ENCODE data around the gene HSPA1B. TPM values are rescaled to one million over a fixed set of nuclear protein-coding genes. Genes with fewer than 3 reads are reported as not detected.
A peak's percentile ranks its signal among the peaks of the same experiment; 100 is the strongest.
"Not testable (repeated sequence)": the region's sequence is repeated elsewhere in the genome, so short reads cannot be mapped to it uniquely, and the experiment has no call there.

Gene HSPA1B
- total RNA-seq, 1 donor from 2014 or later: 58.4 TPM

DNA sequence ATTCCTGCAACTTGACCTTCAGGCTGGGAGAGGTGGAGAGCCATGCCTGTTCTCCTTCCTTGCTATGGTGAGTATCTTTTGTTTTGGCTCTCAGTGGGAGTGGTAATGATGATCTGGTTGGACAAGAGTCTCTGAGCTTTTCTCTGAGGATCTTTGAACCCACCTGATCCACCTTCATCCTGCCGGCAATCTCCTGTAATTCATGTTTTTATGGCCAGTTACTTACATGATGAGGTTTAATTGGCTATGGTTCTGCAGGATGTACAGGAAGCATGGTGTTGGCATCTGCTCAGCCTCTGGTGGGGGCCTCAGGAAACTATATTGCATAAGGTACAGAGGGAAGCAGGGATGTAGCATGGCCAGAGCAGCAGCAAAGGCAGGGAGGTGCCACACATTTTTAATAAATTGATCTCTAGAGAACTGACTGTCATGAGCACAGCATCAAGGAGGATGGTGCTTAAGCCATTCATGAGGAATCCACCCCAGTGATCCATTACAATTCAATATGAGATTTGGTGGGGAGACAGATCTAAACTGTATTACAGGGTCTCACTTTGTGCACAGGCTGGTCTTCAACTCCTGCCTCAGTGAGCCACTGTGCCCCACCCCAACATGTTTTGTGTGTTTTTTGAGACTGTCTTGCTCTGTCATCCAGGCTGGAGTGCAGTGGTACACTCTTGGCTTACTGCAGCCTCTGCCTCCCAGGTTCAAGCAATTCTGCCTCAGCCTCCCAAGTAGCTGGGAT is 10.0 kb downstream of the HSPA1B start:
- TF ChIP-seq, protein P1, sequence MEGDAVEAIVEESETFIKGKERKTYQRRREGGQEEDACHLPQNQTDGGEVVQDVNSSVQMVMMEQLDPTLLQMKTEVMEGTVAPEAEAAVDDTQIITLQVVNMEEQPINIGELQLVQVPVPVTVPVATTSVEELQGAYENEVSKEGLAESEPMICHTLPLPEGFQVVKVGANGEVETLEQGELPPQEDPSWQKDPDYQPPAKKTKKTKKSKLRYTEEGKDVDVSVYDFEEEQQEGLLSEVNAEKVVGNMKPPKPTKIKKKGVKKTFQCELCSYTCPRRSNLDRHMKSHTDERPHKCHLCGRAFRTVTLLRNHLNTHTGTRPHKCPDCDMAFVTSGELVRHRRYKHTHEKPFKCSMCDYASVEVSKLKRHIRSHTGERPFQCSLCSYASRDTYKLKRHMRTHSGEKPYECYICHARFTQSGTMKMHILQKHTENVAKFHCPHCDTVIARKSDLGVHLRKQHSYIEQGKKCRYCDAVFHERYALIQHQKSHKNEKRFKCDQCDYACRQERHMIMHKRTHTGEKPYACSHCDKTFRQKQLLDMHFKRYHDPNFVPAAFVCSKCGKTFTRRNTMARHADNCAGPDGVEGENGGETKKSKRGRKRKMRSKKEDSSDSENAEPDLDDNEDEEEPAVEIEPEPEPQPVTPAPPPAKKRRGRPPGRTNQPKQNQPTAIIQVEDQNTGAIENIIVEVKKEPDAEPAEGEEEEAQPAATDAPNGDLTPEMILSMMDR (conservative IDR thresholded peaks at IDR 0.05; ENCODE audit: low read depth, low read length): no peak
- DNase-seq (ENCODE audit: low read depth): no peak
- H3K4me3 ChIP-seq (ENCODE audit: low read depth, low read length): peak overlapping the region; percentile 88

DNA sequence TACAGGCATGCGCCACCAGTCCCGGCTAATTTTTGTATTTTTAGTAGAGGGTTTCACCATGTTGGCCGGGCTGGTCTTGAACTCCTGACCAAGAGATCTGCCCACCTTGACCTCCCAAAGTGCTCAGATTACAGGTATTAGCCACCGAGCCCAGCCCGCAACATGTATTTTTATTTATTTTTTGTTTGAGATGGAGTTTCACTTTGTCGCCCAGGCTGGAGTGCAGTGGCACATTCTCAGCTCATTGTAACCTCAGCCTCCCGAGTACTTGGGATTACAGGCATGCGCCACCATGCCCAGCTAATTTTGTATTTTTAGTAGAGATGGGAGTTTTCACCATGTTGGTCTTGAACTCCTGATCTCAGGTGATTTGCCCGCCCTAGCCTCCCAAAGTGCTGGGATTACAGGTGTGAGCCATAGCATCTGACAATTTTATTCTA is 10.6 kb downstream of the HSPA1B start:
- DNase-seq (ENCODE audit: low read depth): not testable (repeated sequence)
- H3K4me3 ChIP-seq (ENCODE audit: low read depth, low read length): peak overlapping the region; percentile 88

DNA sequence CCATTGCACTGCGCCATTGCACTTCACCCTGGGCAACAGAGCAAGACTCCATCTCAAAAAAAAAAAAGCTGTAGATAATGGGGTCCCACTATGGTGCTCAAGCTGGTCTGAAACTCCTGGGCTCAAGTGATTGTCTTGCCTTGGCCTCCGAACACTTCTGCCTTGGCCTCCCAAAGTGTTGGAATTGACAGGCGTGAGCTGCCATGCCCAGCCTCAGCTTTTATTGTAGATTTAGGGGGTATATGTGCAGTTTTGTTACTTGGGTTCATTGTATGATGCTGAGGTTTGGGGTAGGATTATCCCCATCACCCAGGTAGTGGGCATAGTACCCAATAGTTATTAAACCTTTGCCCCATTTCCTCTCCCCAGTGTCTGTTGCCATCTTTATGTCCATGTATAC is 11.4 kb downstream of the HSPA1B start:
- TF ChIP-seq, protein P1 (conservative IDR thresholded peaks at IDR 0.05; ENCODE audit: low read depth, low read length): no peak
- no peak for DNase-seq (ENCODE audit: low read depth)
- peak overlapping the region; percentile 88 for H3K4me3 ChIP-seq (ENCODE audit: low read depth, low read length)

DNA sequence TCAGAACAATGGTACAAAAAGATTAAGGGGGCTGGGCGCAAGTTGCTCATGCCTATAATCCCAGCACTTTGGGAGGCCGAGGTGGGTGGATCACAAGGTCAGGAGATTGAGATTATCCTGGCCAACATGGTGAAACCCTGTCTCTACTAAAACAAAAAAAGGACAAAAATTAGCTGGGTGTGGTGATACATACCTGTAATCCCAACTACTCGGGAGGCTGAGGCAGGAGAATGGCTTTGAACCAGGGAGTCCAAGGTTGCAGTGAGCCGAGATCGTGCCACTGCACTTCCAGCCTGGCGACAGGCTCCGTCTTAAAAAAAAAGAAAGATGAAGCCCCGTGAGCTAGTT is 12.2 kb downstream of the HSPA1B start:
- DNase-seq (ENCODE audit: low read depth); H3K4me3 ChIP-seq (ENCODE audit: low read depth, low read length): not testable (repeated sequence)

DNA sequence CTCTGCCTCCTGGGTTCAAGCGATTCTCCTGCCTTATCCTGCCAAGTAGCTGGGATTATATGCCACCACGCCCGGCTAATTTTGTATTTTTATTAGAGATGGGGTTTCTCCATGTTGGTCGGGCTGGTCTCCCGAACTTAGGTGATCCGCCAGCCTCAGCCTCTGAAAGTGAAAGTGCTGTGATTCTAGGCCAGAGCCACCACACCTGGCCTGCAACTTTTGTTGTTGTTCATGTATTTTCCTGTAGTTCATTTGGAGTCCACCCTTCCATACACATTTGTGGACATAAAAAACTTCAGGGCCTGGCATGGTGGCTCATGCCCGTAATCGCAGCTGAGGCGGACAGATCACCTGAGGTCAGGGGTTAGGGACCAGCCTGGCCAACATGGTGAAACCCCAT is 14.5 kb downstream of the HSPA1B start:
- no peak overlapping the region for H3K4me3 ChIP-seq (ENCODE audit: low read depth, low read length)
- no peak for DNase-seq (ENCODE audit: low read depth)
- TF ChIP-seq, protein P1 (conservative IDR thresholded peaks at IDR 0.05; ENCODE audit: low read depth, low read length): no peak

DNA sequence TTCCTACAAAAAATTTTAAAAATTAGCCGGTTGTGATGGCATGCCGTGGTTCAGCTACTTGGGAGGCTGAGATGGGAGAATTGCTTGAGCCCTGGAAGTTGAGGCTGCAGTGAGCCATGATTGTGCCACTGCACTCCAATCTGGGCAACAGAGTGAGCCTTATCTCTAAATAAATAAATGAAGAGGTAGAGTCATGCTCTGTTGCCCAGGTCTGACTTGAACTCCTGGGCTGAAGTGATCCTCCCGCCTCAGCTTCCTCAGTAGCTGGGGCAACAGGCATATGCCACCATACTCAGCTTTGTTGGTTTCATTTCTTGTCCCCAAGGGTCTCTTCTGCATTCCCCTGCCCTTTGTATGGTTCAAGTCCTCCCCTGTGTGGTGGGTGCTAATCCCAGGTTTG is 17.0 kb downstream of the HSPA1B start:
- H3K4me3 ChIP-seq (ENCODE audit: low read depth, low read length): no peak overlapping the region
- TF ChIP-seq, protein P1 (conservative IDR thresholded peaks at IDR 0.05; ENCODE audit: low read depth, low read length): no peak
- DNase-seq (ENCODE audit: low read depth): no peak

DNA sequence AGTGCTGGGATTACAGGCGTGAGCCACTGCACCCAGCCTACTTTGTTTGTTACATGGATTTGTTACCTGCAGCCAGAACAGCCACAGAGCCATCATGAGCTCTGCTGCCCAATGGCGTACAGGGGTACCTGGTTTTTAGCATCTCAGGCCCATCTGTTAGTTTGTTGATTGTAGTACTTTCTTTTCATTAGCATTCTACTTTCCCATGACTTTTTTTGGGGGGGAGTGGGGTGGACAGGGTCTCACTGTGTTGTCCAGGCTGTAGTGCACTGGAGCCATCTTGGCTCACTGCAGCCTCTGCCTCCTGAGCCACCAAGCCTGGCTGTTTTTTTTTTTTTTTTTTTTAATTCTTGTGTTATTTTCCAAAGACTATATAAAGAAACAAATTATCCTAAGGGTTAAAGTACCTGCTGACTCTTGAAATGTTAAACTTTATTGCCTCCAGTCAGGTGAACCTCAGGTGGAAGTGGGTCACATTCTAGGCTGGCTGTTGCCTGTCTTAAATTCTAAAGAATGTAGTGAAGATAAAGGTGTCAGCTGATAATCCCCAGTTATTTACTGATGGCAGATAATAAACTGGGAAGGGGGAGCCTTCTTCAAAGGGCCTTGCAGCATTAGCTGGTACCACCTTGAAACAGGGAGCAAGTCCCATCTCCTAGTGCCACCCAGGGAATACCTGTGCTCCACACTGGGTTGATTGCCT is 19.9 kb downstream of the HSPA1B start:
- no peak overlapping the region for H3K4me3 ChIP-seq (ENCODE audit: low read depth, low read length)
- TF ChIP-seq, protein P1 (conservative IDR thresholded peaks at IDR 0.05; ENCODE audit: low read depth, low read length): no peak
- no peak for DNase-seq (ENCODE audit: low read depth)

Data from epithelial cell of proximal tubule (primary cell).